UCSD-AML1 (cell line): Measurements from ENCODE around the gene RAB21.
A peak's percentile ranks its signal among the peaks of the same experiment; 100 is the strongest.

ENCODE experiments used
- DNase-seq: peaks from one replicate; lab custom pipeline; 2025; ENCODE audit not compliant: unreplicated experiment; lab: John Stamatoyannopoulos, UW

Gene RAB21, protein sequence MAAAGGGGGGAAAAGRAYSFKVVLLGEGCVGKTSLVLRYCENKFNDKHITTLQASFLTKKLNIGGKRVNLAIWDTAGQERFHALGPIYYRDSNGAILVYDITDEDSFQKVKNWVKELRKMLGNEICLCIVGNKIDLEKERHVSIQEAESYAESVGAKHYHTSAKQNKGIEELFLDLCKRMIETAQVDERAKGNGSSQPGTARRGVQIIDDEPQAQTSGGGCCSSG

DNA sequence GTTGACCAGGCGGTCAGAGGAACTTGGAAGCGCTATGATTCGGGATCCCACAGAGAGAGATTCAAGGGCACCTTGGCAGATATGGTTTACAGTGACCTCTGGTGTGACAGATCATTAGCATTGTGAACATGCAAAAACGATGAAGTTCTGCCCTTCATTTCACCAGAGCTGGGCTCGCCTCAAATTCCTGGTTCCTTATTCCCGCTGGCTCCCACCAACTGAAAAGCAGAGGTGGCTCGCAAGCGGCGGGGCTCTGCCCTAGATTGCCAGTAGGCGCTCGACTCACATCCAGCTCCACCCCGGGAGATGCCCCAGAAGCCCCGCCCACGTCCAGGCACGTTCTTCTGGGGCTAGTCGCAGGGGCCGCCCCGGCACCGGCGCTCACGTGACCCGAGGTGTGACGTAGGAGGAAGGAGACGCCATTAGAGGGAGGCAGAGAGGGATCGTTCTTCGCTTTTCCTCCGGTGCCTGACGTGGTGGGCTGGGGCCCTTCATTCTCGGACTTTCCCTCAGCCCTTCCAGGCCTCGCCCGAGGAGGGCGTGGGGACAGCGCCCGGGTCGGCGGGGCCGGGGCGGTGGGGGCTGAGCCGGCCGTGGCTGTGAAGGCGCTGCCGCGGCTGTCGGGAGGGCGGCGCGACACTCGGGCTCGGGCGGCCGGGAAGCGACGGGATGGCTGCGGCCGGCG, at the start of gene RAB21:
Gene RAB21, plus strand, starts transcription at position 403 of the 685 bp plus-strand sequence. Its CDS starts 267 bp downstream, at position 670.
- DNase-seq = peak; percentile 97

DNA sequence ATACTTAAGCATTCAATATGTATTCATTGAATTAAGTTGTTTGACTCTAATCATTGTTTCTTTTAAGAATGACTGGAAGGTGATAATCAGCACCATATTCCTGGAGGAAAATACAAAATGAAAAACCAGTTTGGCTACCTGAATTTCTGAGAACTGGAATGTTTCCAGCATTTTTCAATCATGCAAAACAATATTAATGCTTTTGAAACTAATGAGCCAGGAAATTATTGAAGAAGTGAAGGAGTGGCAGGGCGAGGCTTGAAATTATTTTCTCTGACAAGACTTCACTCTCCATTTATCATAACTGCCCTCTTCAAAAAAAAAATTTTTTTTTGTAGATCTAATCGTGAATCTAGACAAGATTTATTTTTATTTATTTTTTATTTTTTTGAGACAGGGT, 49.7 kb upstream of the RAB21 start:
- no peak for DNase-seq

DNA sequence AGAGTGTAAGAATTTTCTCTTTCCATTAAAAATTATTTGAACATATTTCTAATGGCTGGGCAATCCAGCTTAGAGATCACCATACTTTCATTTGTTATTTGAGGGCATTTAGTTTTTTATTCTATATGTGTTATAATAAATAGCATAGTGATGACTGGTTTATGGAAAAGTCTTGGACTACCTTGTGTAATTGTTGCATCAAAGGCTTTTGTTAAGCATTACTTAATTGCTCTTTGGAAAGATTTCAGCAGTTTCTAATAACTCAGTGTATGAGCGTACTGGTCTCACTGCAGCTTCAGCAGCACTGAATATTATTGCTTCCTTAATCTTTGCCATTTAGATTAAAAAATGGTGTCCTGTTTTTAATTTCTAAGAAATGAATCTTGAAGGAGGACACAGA, 46.0 kb upstream of the RAB21 start:
- DNase-seq = no peak

DNA sequence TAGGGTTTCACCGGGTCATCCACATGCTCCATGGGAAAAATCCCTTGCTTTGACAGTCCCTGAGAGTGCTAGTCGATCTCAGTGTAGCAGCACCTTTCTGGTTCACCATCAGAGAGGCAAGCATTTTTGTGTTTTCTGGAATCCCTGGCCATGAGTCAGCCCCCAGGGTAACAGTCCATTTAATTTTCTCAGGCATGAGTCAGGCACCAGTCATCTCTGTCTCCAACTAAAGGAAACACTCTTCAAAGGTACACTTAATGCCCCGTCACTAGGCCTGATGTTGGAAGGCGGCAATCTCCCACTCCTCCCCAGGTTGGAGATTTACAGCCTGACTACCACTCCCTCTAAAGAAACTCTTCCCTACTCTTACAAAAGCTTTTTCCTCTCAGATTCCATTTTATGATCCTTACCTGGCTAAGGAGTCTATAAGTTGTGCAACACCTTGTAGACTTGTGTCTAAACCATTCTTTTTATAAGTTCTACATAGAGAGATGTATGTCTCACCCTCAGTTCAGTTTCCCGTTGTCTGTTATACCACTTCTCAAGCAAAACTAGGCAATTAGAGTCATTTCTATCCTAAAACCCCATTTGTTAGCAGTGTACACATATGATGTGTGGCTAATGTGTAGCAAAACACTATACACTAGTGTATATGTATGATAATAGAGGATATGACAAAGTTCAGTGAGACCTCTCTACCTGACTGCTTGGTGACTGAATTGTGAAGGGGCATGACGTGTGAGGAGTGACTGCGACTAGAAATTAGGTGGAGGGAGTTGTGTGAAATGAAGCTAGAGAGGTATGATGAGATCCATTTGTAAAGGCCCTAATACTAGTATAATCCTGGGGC, 44.2 kb upstream of the RAB21 start:
- no peak for DNase-seq

DNA sequence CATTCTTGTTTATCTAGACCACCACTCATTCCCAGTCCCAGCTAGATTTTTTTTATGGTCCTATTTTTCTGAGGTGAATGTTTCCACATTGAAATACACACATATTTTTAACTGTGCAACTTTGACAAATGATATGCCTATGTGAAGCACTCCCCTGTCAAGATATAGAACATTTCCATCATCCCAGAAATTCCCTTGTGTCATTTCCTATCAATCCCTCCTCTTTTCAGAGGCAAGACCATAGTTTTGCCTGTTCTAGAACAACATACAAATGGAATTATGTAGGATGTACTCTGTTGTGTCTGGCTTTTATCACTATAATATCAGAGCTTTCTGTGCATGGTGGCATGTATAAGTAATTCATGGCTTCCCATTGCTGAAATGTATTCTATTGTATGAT, 36.1 kb upstream of the RAB21 start:
- DNase-seq = no peak

DNA sequence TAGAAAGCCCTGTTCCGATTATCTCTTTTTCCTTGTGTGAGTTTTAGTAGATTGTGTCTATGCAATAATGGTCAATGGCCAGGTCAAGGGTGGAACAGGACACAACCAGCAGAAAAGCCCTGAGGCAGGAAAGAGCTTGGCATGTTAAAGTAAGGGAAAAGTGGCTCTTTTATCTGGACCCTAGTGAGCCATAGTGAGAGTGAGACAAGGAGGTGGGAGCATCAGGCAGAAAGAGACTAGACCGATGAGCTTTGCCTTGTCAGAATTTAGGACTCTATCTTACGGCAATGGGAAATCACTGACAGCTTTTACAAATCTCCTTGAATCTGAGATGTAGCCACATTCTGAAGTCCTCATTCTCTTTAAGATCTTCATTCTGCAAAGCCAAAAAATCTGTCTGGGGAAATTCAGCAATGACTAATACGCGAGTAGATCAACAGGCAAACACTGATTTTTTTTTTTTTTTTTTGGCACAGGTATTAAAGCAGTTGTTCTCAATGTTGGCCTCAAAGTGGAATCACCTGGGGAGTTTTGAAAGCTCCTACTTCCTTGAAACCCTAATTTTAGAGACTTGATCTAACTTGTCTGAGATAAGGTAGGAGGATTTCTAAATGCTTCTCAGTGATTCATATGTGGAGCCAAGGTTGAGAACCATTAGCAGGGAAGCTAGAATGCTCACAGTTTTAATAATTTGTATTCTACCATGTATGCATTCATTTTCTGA, 34.9 kb upstream of the RAB21 start:
- no peak for DNase-seq

DNA sequence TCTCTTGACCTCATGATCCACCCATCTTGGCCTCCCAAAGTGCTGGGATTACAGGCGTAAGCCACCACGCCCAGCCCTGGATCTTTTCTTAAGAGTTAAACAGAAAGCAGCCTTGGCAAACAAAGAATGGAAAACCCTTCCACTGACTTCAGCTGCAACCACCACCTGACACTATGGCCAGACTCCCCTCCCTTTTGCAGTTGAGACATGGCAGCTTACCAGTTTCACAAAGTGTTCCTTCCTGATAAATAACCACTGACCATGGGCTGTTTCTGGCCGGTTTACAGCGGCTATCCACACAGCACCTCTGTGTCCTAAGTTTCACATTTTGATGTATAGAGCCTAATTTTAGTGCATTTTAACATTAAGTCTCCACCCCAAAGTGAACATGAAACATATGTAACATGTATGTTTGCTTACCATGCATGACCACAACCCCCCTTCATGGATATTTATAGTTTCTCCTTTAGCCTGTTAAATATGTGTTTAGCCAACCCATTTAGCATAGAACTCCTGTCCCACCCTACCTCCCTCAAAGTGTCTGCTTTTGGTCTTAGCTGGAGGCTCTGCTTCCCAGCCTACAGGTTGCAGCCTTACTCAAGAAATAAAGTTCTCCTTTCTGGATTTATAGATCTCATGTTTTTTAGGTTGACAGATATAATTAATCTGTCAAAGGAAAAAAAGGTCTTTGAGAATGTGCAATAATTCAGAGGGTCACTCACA, 32.7 kb upstream of the RAB21 start:
- no peak for DNase-seq

DNA sequence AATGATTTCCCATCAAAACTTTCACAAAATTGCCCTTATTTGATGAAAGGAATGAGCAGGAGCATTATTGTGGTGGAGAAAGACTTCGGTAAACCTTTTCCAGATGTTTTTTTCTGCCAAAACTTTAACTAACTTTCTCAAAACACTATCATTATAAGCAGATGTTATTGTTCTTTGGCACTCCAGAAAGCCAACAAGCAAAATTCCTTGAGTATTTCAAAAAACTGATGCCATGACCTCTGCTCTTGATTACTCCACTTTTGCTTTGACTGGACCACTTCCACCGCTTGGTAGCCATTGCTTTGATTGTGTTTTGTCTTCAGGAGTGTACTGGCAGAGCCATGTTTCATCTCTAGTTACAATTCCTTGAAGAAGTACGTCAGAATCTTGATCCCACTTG, 29.7 kb upstream of the RAB21 start:
- DNase-seq = no peak

DNA sequence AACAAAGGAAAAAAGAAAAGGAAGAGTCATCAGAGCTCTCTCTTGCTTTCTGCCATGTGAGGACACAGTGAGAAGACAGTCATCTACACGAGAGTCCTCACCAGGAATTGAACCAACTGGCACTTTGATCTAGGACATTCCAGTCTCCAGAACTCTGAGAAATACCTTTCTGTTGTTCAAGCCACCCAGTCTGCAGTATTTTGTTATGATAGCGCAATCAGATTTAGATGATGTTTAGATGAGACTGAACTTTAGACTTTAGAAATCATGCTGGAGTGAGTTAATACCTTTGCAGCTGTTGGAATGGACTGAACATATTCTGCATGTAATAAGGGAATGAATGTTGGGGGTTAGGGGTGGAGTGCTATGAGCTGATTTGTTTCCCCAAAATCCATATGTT, 28.1 kb upstream of the RAB21 start:
- DNase-seq = no peak

DNA sequence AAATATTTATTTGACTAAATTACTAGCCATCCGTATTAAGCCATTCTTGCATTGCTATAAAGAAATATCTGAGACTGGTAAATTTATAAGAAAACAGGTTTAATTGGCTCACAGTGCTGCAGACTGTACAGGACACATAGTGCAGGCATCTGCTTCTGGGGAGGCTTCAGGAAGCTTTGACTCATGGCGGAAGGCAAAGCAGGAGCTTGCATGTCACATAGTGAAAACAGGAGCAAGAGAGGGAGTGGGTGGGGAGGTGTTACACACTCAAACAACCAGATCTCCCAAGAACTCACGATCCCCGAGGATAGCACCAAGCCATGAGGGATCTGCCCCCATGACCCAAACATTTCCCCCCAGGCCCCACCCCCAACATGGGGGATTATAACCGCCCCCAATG, 26.7 kb upstream of the RAB21 start:
- DNase-seq = no peak

DNA sequence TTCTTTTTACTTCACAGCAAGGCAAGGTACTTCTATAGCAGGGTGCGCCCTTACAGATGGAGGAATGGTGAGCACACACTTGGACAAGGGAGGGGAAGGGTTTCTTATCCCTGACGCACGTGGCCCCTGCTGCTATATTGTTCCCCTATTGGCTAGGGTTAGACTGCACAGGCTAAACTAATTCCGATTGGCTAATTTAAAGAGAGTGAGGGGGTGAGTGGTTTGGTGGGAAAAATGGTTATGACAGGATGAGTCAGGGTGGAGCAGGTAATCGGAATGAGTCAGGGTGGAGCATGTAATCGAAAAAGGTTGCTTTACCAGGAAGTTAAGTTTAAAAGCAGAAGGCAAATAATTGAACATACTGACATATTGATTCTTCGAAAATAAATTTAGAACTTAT, 23.7 kb upstream of the RAB21 start:
- DNase-seq = no peak

DNA sequence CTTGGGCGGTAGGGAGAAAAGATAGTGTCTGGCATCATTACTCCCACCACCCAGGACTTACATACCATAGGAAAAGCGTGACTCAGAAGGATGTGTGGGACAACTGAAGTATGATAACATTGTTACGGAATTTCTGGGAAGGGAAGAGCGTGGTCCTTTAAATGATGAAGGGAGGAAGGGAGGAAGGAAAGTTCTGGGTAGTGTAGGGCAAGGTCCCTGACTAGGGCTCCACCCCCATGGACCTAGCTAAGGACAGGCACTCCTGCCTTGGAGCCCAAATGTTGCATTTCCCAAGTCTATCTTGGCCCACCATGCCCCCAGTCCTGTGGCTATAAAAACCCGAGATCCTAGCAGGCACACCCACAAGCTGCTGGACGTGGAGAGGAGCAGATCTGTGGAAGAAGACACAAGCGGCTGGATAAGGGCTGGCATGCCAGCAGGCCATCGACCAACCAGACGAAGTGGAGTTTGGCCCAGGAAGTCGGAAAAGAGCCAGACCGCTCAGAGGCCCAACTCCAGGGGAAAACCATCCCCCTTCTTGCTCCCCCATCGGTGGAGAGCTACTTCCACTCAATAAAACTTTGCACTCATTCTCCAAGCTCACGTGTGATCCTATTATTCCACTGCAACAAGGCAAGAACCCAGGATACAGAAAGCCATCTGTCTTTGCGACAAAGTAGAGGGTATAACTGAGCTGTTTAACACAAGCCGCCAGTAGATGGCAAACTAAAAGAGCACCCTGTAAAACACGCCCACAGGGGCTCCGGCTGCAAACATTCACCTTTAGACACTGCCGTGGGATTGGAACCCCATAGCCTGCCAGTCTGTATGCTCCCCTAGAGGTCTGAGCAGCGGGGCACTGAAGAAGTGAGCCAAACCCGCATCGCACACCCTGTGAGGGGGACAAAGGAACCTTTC, 23.0 kb upstream of the RAB21 start:
- peak; percentile 9 for DNase-seq

DNA sequence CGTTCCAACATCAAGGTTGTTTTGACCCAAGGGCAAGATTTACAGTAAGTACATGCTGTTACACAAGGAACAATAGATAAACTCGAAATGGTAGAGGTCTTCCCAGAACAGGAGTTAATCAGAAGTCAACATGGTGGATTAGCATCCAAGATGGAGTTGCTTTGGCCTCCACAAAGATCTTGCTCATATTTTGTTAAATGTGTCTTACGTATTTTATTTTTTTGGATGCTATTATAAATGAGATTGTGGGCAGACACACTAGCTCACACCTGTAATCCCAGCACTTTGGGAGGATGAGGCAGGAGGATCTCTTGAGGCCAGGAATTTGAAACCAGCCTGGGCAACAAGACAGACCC, 22.3 kb upstream of the RAB21 start:
- no peak for DNase-seq

DNA sequence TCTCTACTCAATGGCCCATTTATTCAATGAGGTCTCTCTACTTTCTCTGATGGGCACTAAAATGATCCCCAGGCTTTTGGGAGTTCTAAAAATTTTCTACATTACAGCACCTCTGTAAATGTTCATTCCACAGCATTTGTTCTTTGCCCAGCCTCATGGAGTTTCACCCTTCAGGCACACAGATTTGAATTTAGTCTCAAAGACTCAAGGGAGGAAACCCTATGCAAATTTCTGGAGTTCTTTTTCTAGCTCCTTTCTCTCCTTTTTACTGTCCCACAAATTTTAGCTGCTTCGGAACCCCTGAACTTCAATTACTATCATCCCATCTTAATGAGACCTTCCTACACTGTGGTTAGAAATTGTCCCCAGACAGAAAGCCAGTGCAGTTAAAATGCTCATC, 17.5 kb upstream of the RAB21 start:
- DNase-seq = no peak

DNA sequence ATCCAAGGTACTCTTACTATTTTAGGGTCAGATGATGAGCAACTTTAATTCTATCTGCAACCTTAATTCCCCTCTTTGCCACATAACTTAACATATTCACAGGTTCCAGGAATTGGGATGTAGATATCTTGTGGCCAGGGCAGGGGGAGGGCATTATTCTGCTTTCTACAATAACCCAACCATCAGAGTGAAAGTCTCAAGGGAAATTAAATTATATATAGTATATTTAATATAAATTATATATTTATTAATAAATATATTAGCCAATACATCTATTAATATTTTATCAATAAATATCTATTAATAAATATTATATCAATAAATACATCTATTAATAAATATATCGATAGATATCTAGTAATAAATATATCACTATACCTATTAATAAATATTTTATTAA, 11.7 kb upstream of the RAB21 start:
- DNase-seq = no peak

DNA sequence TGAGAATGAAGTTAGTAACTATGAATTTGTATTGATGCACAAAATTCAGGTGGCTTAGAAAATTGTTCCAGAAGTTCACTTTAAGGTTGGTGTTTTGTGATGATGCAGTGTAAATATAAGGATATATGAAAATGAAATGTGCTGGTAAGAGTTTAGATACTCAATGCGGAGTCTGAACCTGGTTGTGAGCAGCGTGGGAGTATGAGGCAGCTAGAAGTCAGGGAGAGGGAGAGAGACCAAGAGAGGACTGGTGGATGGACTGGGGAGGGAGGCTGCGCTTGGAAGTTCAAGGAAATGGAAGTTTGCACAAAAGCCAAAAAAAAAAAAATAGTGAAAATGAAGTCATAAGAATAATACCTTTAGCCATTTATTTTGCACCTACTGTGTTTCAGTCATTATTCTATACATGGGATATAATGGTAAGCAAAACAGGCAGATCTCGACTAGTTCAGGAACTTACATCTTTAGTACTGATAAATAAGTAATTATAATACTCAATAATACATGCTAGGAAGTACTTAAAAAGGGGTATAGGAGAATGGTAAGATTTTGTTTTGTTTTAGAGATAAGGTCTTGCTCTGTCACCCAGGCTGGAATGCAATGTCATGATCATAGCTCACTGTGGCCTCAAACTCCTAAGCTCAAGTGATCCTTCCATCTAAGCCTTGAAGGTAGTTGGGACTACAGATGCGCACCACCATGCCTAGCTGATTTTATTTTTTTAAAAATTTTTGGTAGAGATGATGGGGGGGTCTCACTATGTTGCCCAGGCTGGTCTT, 10.0 kb upstream of the RAB21 start:
- no peak for DNase-seq

DNA sequence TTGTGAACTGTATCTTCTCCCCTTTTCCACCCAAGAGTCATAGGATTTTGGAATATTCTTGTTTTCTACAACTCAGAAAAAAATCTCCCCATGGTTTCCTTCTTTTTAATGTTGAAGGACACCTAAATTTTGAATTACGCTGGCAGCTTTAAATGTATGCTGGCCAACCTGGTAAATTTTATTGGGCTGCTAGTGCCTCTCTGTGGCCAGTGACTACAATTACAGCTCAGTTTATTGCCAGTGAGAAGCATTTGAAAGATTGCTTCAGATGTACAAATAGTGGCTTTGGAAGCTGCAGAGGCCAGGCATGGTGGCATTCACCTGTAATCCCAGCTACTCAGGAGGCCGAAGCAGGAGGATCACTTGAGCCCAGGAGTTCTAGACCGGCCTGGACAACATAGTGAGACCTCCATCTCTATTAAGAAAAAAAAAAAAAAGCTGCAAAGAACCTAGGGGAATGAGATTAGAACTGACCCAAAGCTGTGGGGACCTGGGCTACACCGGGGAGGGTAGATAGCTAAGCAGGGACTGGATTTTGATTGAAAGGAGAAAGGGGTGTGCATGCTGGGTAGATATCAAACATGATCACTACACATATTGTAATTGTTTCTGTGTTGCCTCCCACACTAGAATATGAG, 7.6 kb upstream of the RAB21 start:
- peak; percentile 22 for DNase-seq

DNA sequence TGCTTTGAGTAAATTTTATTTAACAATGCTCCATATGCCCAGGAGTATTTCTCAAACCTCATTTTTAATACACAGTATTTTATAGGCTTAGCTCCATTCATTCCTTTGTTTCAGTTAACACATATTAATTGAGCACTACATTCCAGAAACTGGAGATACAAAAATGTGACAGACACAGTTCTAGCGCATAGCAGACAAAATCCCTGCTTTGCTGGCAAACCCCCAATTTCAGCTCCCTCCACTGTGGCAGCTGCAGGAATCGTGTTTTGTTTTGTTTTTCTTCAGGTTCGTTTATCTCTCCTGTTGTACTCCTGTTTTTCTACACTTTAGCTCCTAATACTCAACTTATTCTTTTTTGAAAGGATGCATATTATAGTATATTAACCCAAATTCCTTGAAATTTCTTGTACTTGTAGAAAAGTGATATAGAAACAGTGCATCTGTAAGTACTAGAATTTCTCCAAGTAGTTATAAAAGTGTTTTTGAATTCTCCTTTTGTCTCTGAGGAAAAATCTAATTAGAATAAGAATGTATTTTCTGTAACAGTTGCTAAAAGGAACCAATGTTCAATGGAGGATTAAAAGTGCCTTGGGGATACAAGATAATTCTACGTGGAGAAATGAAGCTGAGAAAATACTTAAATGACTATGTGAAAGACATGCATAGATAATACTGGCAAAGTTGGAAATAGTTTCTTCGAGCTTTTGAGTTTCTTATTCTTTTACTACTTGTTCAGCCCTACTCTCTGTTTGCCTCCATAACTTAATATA, 6.4 kb upstream of the RAB21 start:
- no peak for DNase-seq
